Measurements from ENCODE around the gene RAB27B.

DNA sequence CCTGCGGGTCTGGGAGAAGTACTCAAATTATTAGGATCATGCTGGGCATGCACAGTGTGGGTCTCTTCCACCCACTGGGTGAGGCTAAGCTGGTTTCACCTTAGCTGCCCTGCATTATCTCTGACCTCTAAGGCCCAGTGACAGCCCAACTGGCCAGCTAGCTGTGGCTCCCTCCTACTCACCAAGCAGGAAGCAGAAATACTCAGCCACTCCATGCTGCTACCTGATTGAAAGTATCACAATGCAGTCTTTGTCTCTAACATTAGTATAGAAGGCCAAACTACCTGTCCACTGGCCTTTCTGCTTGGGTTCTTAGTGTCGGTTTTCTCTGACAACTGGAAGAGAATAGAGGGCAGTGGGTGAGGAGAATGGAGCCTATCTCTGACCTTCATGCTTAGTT lies 47.3 kb upstream of the RAB27B start:
- TF ChIP-seq, protein P1, sequence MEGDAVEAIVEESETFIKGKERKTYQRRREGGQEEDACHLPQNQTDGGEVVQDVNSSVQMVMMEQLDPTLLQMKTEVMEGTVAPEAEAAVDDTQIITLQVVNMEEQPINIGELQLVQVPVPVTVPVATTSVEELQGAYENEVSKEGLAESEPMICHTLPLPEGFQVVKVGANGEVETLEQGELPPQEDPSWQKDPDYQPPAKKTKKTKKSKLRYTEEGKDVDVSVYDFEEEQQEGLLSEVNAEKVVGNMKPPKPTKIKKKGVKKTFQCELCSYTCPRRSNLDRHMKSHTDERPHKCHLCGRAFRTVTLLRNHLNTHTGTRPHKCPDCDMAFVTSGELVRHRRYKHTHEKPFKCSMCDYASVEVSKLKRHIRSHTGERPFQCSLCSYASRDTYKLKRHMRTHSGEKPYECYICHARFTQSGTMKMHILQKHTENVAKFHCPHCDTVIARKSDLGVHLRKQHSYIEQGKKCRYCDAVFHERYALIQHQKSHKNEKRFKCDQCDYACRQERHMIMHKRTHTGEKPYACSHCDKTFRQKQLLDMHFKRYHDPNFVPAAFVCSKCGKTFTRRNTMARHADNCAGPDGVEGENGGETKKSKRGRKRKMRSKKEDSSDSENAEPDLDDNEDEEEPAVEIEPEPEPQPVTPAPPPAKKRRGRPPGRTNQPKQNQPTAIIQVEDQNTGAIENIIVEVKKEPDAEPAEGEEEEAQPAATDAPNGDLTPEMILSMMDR (IDR thresholded peaks at IDR 0.05) = no peak
- no peak for TF ChIP-seq POLR2A (IDR thresholded peaks at IDR 0.05)

Data from uterus (tissue), 2 donors.